LoVo (cell line): Measurements from ENCODE around the gene POLD3.

ENCODE experiments used
- DNase-seq: peaks from one replicate; pipeline ENCODE4 v3.0.0-alpha.2; 2016; ENCODE audit warnings: low spot score

The POLD3 gene

GRCh38 chr11:74687237-74688023 lies 95.0 kb downstream of the POLD3 start:
- DNase-seq: no peak

GRCh38 chr11:74689666-74690065 lies 97.3 kb downstream of the POLD3 start:
- no peak for DNase-seq

GRCh38 chr11:74691755-74692154 lies 99.4 kb downstream of the POLD3 start:
- no peak for DNase-seq
